A204.1 (cell line): ENCODE data around the gene PDE6H.

Experiments used
- FAIRE-seq: peaks from 2 replicates; lab custom pipeline; 2012; peaks lifted over from hg19 to GRCh38; lab: Jason Lieb, UNC

Gene PDE6H

GRCh38 chr12:14972816-14973215, at the start of gene PDE6H:
PDE6H (plus strand) TSS chr12:14973042; CDS start chr12:14978013, 4,971 bp downstream.
- FAIRE-seq, result no peak

- FAIRE-seq, result no peak
Observed at GRCh38 chr12:14923944-14924343, 48.9 kb upstream of the PDE6H start.

- FAIRE-seq, result no peak
Observed at GRCh38 chr12:14924541-14924940, 48.3 kb upstream of the PDE6H start.

- no peak for FAIRE-seq
Observed at GRCh38 chr12:14927267-14927666, 45.6 kb upstream of the PDE6H start.

GRCh38 chr12:14928931-14929330, 43.9 kb upstream of the PDE6H start:
- no peak for FAIRE-seq

- FAIRE-seq, result no peak
Observed at GRCh38 chr12:14930299-14930698, 42.5 kb upstream of the PDE6H start.

GRCh38 chr12:14931359-14931758, 41.5 kb upstream of the PDE6H start:
- FAIRE-seq, result no peak

- FAIRE-seq, result no peak
Observed at GRCh38 chr12:14931791-14932560, 40.9 kb upstream of the PDE6H start.

- FAIRE-seq, result no peak
Observed at GRCh38 chr12:14934511-14934910, 38.3 kb upstream of the PDE6H start.

GRCh38 chr12:14935031-14935430, 37.8 kb upstream of the PDE6H start:
- no peak for FAIRE-seq

GRCh38 chr12:14936224-14936861, 36.5 kb upstream of the PDE6H start:
- no peak for FAIRE-seq

GRCh38 chr12:14937014-14937413, 35.8 kb upstream of the PDE6H start:
- no peak for FAIRE-seq

GRCh38 chr12:14937689-14938088, 35.2 kb upstream of the PDE6H start:
- no peak for FAIRE-seq

- FAIRE-seq, result no peak
Observed at GRCh38 chr12:14938301-14938700, 34.5 kb upstream of the PDE6H start, which contains the start of gene ERP27. ERP27 (minus strand) TSS chr12:14938537; CDS start chr12:14938508, 29 bp downstream.

GRCh38 chr12:14941369-14941768, 31.5 kb upstream of the PDE6H start:
- no peak for FAIRE-seq

GRCh38 chr12:14942196-14942931, 30.5 kb upstream of the PDE6H start:
- no peak for FAIRE-seq

GRCh38 chr12:14946162-14946561, 26.7 kb upstream of the PDE6H start:
- FAIRE-seq, result no peak

GRCh38 chr12:14946861-14947260, 26.0 kb upstream of the PDE6H start:
- FAIRE-seq, result no peak

GRCh38 chr12:14948672-14949071, 24.2 kb upstream of the PDE6H start:
- no peak for FAIRE-seq

GRCh38 chr12:14949631-14950030, 23.2 kb upstream of the PDE6H start:
- no peak for FAIRE-seq

- no peak for FAIRE-seq
Observed at GRCh38 chr12:14950421-14950820, 22.4 kb upstream of the PDE6H start.

GRCh38 chr12:14950982-14951746, 21.7 kb upstream of the PDE6H start:
- FAIRE-seq, result no peak
